GM18526 (cell line): ENCODE results near the gene ZNF24.
A peak's percentile ranks its signal among the peaks of the same experiment; 100 is the strongest.

ENCODE experiments used
- POLR2A ChIP-seq: IDR thresholded peaks from 3 replicates; pipeline ENCODE4 v1.6.1; 2011; ENCODE audit not compliant: insufficient read length; ENCODE audit errors: extremely low read depth

Gene ZNF24

GRCh38 chr18:35334212-35334611 lies 10.0 kb downstream of the ZNF24 start:
- TF ChIP-seq POLR2A, result no peak

GRCh38 chr18:35331367-35332087 lies 12.7 kb downstream of the ZNF24 start:
- no peak for TF ChIP-seq POLR2A

- no peak for TF ChIP-seq POLR2A
These were observed 15.4 kb downstream of the ZNF24 start for GRCh38 chr18:35328868-35329267.

- no peak for TF ChIP-seq POLR2A
These were observed 17.4 kb downstream of the ZNF24 start for GRCh38 chr18:35326695-35327387.

- TF ChIP-seq POLR2A, result no peak
These were observed 19.1 kb downstream of the ZNF24 start for GRCh38 chr18:35324926-35325655.

- no peak for TF ChIP-seq POLR2A
These were observed 21.4 kb downstream of the ZNF24 start for GRCh38 chr18:35322486-35323458.

- no peak for TF ChIP-seq POLR2A
These were observed 32.7 kb downstream of the ZNF24 start for GRCh38 chr18:35311496-35311895.

- no peak for TF ChIP-seq POLR2A
These were observed 37.5 kb downstream of the ZNF24 start for GRCh38 chr18:35306588-35307250.

GRCh38 chr18:35303610-35304009 lies 40.6 kb downstream of the ZNF24 start:
- TF ChIP-seq POLR2A, result no peak

- no peak for TF ChIP-seq POLR2A
These were observed 48.2 kb downstream of the ZNF24 start for GRCh38 chr18:35296060-35296459.

GRCh38 chr18:35291166-35291565 lies 53.1 kb downstream of the ZNF24 start:
- TF ChIP-seq POLR2A, result no peak

- TF ChIP-seq POLR2A, result peak; percentile 84
These were observed 54.0 kb downstream of the ZNF24 start, which contains the start of gene ZSCAN30 for GRCh38 chr18:35290094-35290735. Gene ZSCAN30 (minus strand): TSS chr18:35290229. CDS start chr18:35264352, 25,877 bp downstream.

- no peak for TF ChIP-seq POLR2A
These were observed 54.5 kb downstream of the ZNF24 start for GRCh38 chr18:35289727-35290093.

- no peak for TF ChIP-seq POLR2A
These were observed 54.9 kb downstream of the ZNF24 start for GRCh38 chr18:35289293-35289692.
